OCI-LY1 (cell line): ENCODE data around the gene COL23A1.

ENCODE experiments used
- CTCF ChIP-seq: fragments of 200-600 bp; sonication (generic), shearing (Covaris generic); IDR thresholded peaks from 2 replicates; pipeline ENCODE4 v1.5.1; 2017; ENCODE audit warnings: mild to moderate bottlenecking, antibody characterized with exemption, low read length, moderate library complexity, mixed read lengths
- EZH2 ChIP-seq: fragments of 200-600 bp; sonication (generic), shearing (Covaris generic); IDR thresholded peaks from 2 replicates; pipeline ENCODE4 v1.8.0; 2017; ENCODE audit warnings: borderline replicate concordance, mixed run types, mild to moderate bottlenecking, antibody characterized with exemption, low read length, moderate library complexity, mixed read lengths

- TF ChIP-seq CTCF: no peak
- TF ChIP-seq EZH2: no peak
Measured at GRCh38 chr5:178361657-178362445, 228.3 kb downstream of the COL23A1 start.
